HepG2 (cell line): Measurements from ENCODE around the gene PRADC1. TPM values are rescaled to one million over a fixed set of nuclear protein-coding genes. Genes with fewer than 3 reads are reported as not detected.

Experiments
- PHF8 ChIP-seq: sonication (generic); formaldehyde crosslinking; IDR thresholded peaks from 2 replicates; pipeline ENCODE4 v1.5.0; 2020; ENCODE audit warnings: missing genetic modification reagents
- TAF1 ChIP-seq: sonication (generic); formaldehyde crosslinking; IDR thresholded peaks from 2 replicates; pipeline ENCODE4 v1.4.0; 2020; ENCODE audit warnings: missing genetic modification reagents
- THAP9 ChIP-seq: sonication (generic); formaldehyde crosslinking; IDR thresholded peaks from 2 replicates; pipeline ENCODE4; 2020; ENCODE audit warnings: missing genetic modification reagents, mild to moderate bottlenecking, borderline replicate concordance
- ZBTB3 ChIP-seq: sonication (generic); formaldehyde crosslinking; IDR thresholded peaks from 2 replicates; pipeline ENCODE4 v1.4.0; 2020; ENCODE audit warnings: low read depth, mild to moderate bottlenecking, moderate library complexity, missing genetic modification reagents, borderline replicate concordance
- ZNF121 ChIP-seq: sonication (generic); formaldehyde crosslinking; IDR thresholded peaks from 2 replicates; pipeline ENCODE4 v1.5.0; 2020; ENCODE audit warnings: mild to moderate bottlenecking, missing genetic modification reagents
- ZNF468 ChIP-seq: sonication (generic); formaldehyde crosslinking; IDR thresholded peaks from 2 replicates; pipeline ENCODE4 v1.8.0; 2022; ENCODE audit warnings: mild to moderate bottlenecking, moderate library complexity, missing genetic modification reagents
- ZNF557 ChIP-seq: sonication (generic); formaldehyde crosslinking; IDR thresholded peaks from 2 replicates; pipeline ENCODE4 v1.4.0; 2020; ENCODE audit warnings: missing genetic modification reagents
- ZNF792 ChIP-seq: IDR thresholded peaks from 2 replicates; pipeline ENCODE4 v1.6.1; 2016
- polyA plus RNA-seq, 8 experiments: library from polyadenylated mRNA; depleted of rRNA in 3 of 8; stranded (reverse) in 7 of 8; unstranded in 1 of 8; fragments of >200 nt; fragmentation: Illumina TruSeq in 4 of 8; extraction: Trizol in 4 of 8; gene quantifications; 2 replicates each; pipeline versions ENCODE4 v1.2.1 to v1.2.3, GENCODE V29; 2011 to 2016; ENCODE audit warnings: low read depth in 4 of 8, missing spikeins in 1 of 8, mixed read lengths in 1 of 8; ENCODE audit not compliant: insufficient read depth in 1 of 8
- total RNA-seq, 5 experiments: library from RNA; depleted of rRNA; stranded (reverse); fragments of >200 nt; fragmentation: Illumina TruSeq; extraction: Trizol; gene quantifications; 2 replicates each; pipeline ENCODE4 v1.2.3, GENCODE V29; 2016; ENCODE audit warnings: low read depth in 1 of 5
- TF ChIP-seq, protein P1 (sequence below): sonication (generic); formaldehyde crosslinking; IDR thresholded peaks from one replicate; pipeline ENCODE4 v1.5.1; 2020; ENCODE audit warnings: mild to moderate bottlenecking, missing genetic modification reagents; ENCODE audit errors: not compliant biosample characterization

The PRADC1 gene
- total and polyA plus RNA-seq, 2 of the 13 experiments (the other 11 are each of a cell fraction or from before 2014, with no cell fraction given): 12.1 to 37.2 TPM

DNA sequence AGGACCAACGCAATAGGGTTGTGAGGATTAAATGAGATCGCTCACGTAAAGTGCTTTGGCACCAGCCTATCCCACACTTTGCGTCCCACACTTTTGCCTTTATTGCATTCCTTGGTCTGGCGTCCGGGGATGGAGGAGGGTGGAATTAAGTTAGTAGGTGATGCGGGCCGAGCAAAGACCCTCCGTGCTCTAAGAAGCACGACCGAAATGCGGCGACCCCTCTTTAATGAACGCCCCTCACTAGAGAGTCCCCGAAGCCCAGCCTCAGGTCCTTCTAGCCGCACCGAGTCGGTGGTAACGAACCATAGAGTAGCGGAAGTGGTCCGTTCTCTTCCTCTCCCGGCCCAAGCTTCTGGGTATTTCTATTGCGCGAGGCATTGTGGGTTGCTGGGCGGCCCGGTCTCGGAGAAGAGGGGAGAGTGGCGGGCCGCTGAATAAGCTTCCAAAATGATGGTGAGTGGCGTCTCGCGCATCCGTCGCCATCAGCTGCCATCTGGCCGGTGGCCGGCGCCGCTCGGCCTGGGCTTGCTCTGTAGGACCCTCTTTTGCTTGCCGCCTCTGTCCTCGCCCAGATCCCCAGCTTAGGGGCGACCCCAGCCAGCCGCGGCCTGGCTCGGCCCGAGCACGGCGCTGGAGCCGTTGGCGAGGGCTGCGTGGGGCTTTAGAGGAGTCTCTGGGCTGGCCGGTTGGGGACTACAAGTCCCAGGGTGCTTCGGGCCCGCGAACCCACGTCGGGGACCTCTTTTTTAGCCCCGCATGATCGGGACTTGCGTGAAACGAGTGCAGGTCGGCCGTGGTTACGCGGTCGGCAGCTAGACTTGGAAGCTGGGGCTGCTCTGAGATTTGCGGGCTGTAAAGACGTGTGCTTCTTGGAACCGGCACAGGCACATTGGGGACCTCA, 1.1 kb upstream of the PRADC1 start, which contains the start of gene CCT7 (continued):
- TF ChIP-seq THAP9 (CRISPR knock-in tag): peak; percentile 89
- peak; percentile 71; the same call in 1 of the 2 replicates for TF ChIP-seq ZNF121 (CRISPR knock-in tag)
- TF ChIP-seq, protein P1, sequence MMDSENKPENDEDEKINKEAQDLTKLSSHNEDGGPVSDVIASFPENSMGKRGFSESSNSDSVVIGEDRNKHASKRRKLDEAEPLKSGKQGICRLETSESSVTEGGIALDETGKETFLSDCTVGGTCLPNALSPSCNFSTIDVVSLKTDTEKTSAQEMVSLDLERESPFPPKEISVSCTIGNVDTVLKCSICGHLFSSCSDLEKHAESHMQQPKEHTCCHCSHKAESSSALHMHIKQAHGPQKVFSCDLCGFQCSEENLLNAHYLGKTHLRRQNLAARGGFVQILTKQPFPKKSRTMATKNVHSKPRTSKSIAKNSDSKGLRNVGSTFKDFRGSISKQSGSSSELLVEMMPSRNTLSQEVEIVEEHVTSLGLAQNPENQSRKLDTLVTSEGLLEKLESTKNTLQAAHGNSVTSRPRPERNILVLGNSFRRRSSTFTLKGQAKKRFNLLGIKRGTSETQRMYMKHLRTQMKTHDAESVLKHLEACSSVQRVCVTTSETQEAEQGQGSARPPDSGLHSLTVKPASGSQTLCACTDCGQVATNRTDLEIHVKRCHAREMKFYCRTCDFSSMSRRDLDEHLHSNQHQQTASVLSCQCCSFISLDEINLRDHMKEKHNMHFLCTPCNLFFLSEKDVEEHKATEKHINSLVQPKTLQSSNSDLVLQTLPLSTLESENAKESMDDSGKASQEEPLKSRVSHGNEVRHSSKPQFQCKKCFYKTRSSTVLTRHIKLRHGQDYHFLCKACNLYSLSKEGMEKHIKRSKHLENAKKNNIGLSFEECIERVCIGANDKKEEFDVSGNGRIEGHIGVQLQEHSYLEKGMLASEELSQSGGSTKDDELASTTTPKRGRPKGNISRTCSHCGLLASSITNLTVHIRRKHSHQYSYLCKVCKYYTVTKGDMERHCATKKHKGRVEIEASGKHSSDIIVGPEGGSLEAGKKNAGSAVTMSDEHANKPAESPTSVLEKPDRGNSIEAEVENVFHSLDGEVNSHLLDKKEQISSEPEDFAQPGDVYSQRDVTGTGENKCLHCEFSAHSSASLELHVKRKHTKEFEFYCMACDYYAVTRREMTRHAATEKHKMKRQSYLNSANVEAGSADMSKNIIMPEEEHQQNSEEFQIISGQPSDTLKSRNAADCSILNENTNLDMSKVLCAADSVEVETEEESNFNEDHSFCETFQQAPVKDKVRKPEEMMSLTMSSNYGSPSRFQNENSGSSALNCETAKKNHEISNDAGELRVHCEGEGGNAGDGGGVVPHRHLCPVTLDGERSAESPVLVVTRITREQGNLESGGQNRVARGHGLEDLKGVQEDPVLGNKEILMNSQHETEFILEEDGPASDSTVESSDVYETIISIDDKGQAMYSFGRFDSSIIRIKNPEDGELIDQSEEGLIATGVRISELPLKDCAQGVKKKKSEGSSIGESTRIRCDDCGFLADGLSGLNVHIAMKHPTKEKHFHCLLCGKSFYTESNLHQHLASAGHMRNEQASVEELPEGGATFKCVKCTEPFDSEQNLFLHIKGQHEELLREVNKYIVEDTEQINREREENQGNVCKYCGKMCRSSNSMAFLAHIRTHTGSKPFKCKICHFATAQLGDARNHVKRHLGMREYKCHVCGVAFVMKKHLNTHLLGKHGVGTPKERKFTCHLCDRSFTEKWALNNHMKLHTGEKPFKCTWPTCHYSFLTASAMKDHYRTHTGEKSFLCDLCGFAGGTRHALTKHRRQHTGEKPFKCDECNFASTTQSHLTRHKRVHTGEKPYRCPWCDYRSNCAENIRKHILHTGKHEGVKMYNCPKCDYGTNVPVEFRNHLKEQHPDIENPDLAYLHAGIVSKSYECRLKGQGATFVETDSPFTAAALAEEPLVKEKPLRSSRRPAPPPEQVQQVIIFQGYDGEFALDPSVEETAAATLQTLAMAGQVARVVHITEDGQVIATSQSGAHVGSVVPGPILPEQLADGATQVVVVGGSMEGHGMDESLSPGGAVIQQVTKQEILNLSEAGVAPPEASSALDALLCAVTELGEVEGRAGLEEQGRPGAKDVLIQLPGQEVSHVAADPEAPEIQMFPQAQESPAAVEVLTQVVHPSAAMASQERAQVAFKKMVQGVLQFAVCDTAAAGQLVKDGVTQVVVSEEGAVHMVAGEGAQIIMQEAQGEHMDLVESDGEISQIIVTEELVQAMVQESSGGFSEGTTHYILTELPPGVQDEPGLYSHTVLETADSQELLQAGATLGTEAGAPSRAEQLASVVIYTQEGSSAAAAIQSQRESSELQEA (CRISPR knock-in tag): peak; percentile 65
- TF ChIP-seq TAF1: peak; percentile 99
- peak; percentile 17 for TF ChIP-seq ZNF468 (CRISPR knock-in tag)
- 0 out of 2 replicates have a peak, but pooled peaks have one; percentile 28 for TF ChIP-seq ZNF557 (CRISPR knock-in tag)
- TF ChIP-seq ZBTB3: peak; percentile 66; the same call in 1 of the 2 replicates
- TF ChIP-seq PHF8 (CRISPR knock-in tag): peak; percentile 99
- peak; percentile 42; the same call in 1 of the 2 replicates for TF ChIP-seq ZNF792
